ENCODE data around the gene FAM221A. TPM values are rescaled to one million over a fixed set of nuclear protein-coding genes. Genes with fewer than 3 reads are reported as not detected.

FAM221A gene
- total and polyA plus RNA-seq, 2 donors (not counting 1 experiment from before 2014, with no cell fraction given) = 10.7 to 11.3 TPM

- Histone ChIP-seq H3K4me3 (ENCODE audit: control extremely low read depth in 1 of 5, extremely low read depth in 1 of 5, insufficient read depth in 1 of 5, low read depth in 2 of 5, low read length in 4 of 5) (no peak overlapping the region), H3K27me3 (replicated peaks in 1 of 4; ENCODE audit: control extremely low read depth in 1 of 4, control insufficient read depth in 3 of 4, insufficient read depth in 4 of 4, low read length in 3 of 4) (no peaks in the 10 kb centered on the region), H3K9ac (ENCODE audit: low read length) (no peak overlapping the region), H3K27ac (ENCODE audit: low read length in 2 of 2) (no peak overlapping the region), H4K20me1 (ENCODE audit: control insufficient read depth, insufficient read depth, low read length, poor library complexity, severe bottlenecking) (no peaks in the 10 kb centered on the region), H3K36me3 (replicated peaks in 1 of 2; ENCODE audit: control extremely low read depth in 1 of 2, control insufficient read depth in 1 of 2, extremely low read depth in 1 of 2, insufficient read depth in 2 of 2, low read length in 1 of 2) (no peaks in the 10 kb centered on the region), H3K4me2 (replicated peaks; ENCODE audit: low read depth, low read length, poor library complexity, severe bottlenecking) (no peak overlapping the region), H3K4me1 (ENCODE audit: control insufficient read depth in 2 of 2, insufficient read depth in 2 of 2, low read length in 2 of 2) (no peaks in the 10 kb centered on the region), H3K79me2 (ENCODE audit: control insufficient read depth, insufficient read depth, low read length) (no peaks in the 10 kb centered on the region), H2AFZ (ENCODE audit: insufficient read depth, low read depth, low read length, poor library complexity, severe bottlenecking) (no peak overlapping the region), H3K9me3 (ENCODE audit: control extremely low read depth in 1 of 3, control insufficient read depth in 2 of 3, insufficient read depth in 1 of 3, low read length in 2 of 3) (peaks cover 0 to 3% (median 0%) of the 10 kb centered on the region in 3 donors)
- Mint-ChIP-seq H3K9me3 (ENCODE audit: insufficient read depth) (no peaks in the 10 kb centered on the region), H3K4me3 (no peak overlapping the region), H3K27me3 (no peaks in the 10 kb centered on the region), H3K4me1 (no peaks in the 10 kb centered on the region), H3K27ac (no peak overlapping the region)
- ATAC-seq (ENCODE audit: low read depth) (no peak), DNase-seq (no peak)
- CTCF ChIA-PET = interaction anchor here (0.9 to 5.9 kb wide), 12 partner anchors 7 to 952 kb away, joined by 3 to 119 read pairs (median 4); no protein-coding TSS in a partner anchor
- TF ChIP-seq EZH2 (IDR thresholded peaks at IDR 0.05; ENCODE audit: borderline replicate concordance, insufficient read depth, low read depth, low read length, poor library complexity, severe bottlenecking) (no peak), CTCF (IDR thresholded peaks at IDR 0.05) (no peak)
- POLR2A ChIA-PET = no interaction called here
- 100% methylated on average over 1 of the region's 6 CpGs for WGBS (ENCODE audit: insufficient coverage)
- intact Hi-C loops (cut with micrococcal nuclease) = no loop called here
These were observed 33.5 kb downstream of the FAM221A start for GRCh38 chr7:23713285-23714149.

- Histone ChIP-seq H2AFZ (ENCODE audit: insufficient read depth, low read depth, low read length, poor library complexity, severe bottlenecking) (no peak overlapping the region), H3K9me3 (ENCODE audit: control extremely low read depth in 1 of 3, control insufficient read depth in 2 of 3, insufficient read depth in 1 of 3, low read length in 2 of 3) (peaks cover 0 to 3% (median 0%) of the 10 kb centered on the region in 3 donors), H3K36me3 (replicated peaks in 1 of 2; ENCODE audit: control extremely low read depth in 1 of 2, control insufficient read depth in 1 of 2, extremely low read depth in 1 of 2, insufficient read depth in 2 of 2, low read length in 1 of 2) (no peaks in the 10 kb centered on the region), H3K4me2 (replicated peaks; ENCODE audit: low read depth, low read length, poor library complexity, severe bottlenecking) (no peak overlapping the region), H3K4me1 (ENCODE audit: control insufficient read depth in 2 of 2, insufficient read depth in 2 of 2, low read length in 2 of 2) (no peaks in the 10 kb centered on the region), H4K20me1 (ENCODE audit: control insufficient read depth, insufficient read depth, low read length, poor library complexity, severe bottlenecking) (no peaks in the 10 kb centered on the region), H3K27me3 (replicated peaks in 1 of 4; ENCODE audit: control extremely low read depth in 1 of 4, control insufficient read depth in 3 of 4, insufficient read depth in 4 of 4, low read length in 3 of 4) (no peaks in the 10 kb centered on the region), H3K27ac (ENCODE audit: low read length in 2 of 2) (no peak overlapping the region), H3K4me3 (ENCODE audit: control extremely low read depth in 1 of 5, extremely low read depth in 1 of 5, insufficient read depth in 1 of 5, low read depth in 2 of 5, low read length in 4 of 5) (no peak overlapping the region), H3K9ac (ENCODE audit: low read length) (no peak overlapping the region), H3K79me2 (ENCODE audit: control insufficient read depth, insufficient read depth, low read length) (no peaks in the 10 kb centered on the region)
- intact Hi-C loops (cut with micrococcal nuclease) = no loop called here
- Mint-ChIP-seq H3K4me1 (no peaks in the 10 kb centered on the region), H3K27ac (no peak overlapping the region), H3K4me3 (no peak overlapping the region), H3K27me3 (no peaks in the 10 kb centered on the region), H3K9me3 (ENCODE audit: insufficient read depth) (no peaks in the 10 kb centered on the region)
- ChIA-PET CTCF (interaction anchor here (0.7 to 5.9 kb wide), 10 partner anchors 10 to 952 kb away, joined by 3 to 119 read pairs (median 5); no protein-coding TSS in a partner anchor), POLR2A (no interaction called here)
- no peak for TF ChIP-seq CTCF (IDR thresholded peaks at IDR 0.05)
- no peak for TF ChIP-seq EZH2 (IDR thresholded peaks at IDR 0.05; ENCODE audit: borderline replicate concordance, insufficient read depth, low read depth, low read length, poor library complexity, severe bottlenecking)
- DNase-seq = no peak
- WGBS (ENCODE audit: insufficient coverage) = no CpG with 5 or more reads among the region's 2 CpGs
- ATAC-seq (ENCODE audit: low read depth) = no peak
These were observed 34.1 kb downstream of the FAM221A start for GRCh38 chr7:23714150-23714464.

All from B cell (primary cell).